Activated CD4-positive, CD25-positive, alpha-beta regulatory T cell treated with anti-CD3 and anti-CD28 coated beads, Interleukin-2, amount 50 U/mL, for 24 hours (primary cell): ENCODE data around the gene GGCX.
"Not testable (repeated sequence)": the region's sequence is repeated elsewhere in the genome, so short reads cannot be mapped to it uniquely, and the experiment has no call there.

Experiments used
- ATAC-seq, 2 donors: fragments of 150-1000 bp; cut with Tn5 transposase; one replicate each; pipeline ENCODE4 v1.10.0; 2021; ENCODE audit warnings: mild to moderate bottlenecking in 1 of 2, moderate library complexity in 1 of 2

The GGCX gene

GRCh38 chr2:85564144-85564563 lies 2.9 kb upstream of the GGCX start:
- ATAC-seq, result no peak

- peak in 1 of 2 donors; percentile 8 for ATAC-seq
These were observed 447 bp downstream of the GGCX start for GRCh38 chr2:85560812-85561279.

- not testable (repeated sequence) for ATAC-seq
These were observed 928 bp downstream of the GGCX start for GRCh38 chr2:85560403-85560726.

- ATAC-seq, result no peak
These were observed 3.1 kb downstream of the GGCX start for GRCh38 chr2:85558160-85558559.

- ATAC-seq, result no peak
These were observed 4.2 kb downstream of the GGCX start for GRCh38 chr2:85557130-85557529.

GRCh38 chr2:85554980-85555612 lies 6.2 kb downstream of the GGCX start:
- no peak for ATAC-seq

- no peak for ATAC-seq
These were observed 8.1 kb downstream of the GGCX start for GRCh38 chr2:85553184-85553583.

- ATAC-seq, result peak; percentile 83 to 92
These were observed 9.3 kb downstream of the GGCX start for GRCh38 chr2:85551698-85552678.

- ATAC-seq, result no peak
These were observed 10.8 kb downstream of the GGCX start for GRCh38 chr2:85550486-85550885.

- no peak for ATAC-seq
These were observed 11.5 kb downstream of the GGCX start for GRCh38 chr2:85549826-85550225.

GRCh38 chr2:85549095-85549494 lies 12.2 kb downstream of the GGCX start:
- ATAC-seq, result no peak

- ATAC-seq, result no peak
These were observed 12.7 kb downstream of the GGCX start for GRCh38 chr2:85548608-85548900.

GRCh38 chr2:85547859-85548607 lies 13.3 kb downstream of the GGCX start:
- no peak for ATAC-seq

- peak in 1 of 2 donors; percentile 7 for ATAC-seq
These were observed 14.0 kb downstream of the GGCX start for GRCh38 chr2:85547089-85547858.

- ATAC-seq, result peak; percentile 1 to 10
These were observed 15.5 kb downstream of the GGCX start for GRCh38 chr2:85545780-85546240.

- ATAC-seq, result not testable (repeated sequence)
These were observed 16.1 kb downstream of the GGCX start for GRCh38 chr2:85544915-85545779.

- not testable (repeated sequence) for ATAC-seq
These were observed 17.0 kb downstream of the GGCX start for GRCh38 chr2:85544254-85544691.

- no peak for ATAC-seq
These were observed 18.5 kb downstream of the GGCX start for GRCh38 chr2:85542777-85543176.

GRCh38 chr2:85541753-85542457 lies 19.4 kb downstream of the GGCX start:
- ATAC-seq, result no peak

- ATAC-seq, result no peak
These were observed 20.0 kb downstream of the GGCX start for GRCh38 chr2:85541262-85541661.
